BE2C (cell line): ENCODE results near the gene NAA80.

ENCODE experiments used
- DNase-seq: peaks from one replicate; pipeline ENCODE4 v3.0.0-alpha.2; 2020
- H3K27me3 ChIP-seq: fragments of 250-450 bp; sonication (Bioruptor Pico); 2 replicates; pipeline ENCODE4 v1.5.1; 2020; ENCODE audit warnings: mild to moderate bottlenecking
- H3K36me3 ChIP-seq: fragments of 250-450 bp; sonication (Bioruptor Pico); 2 replicates; pipeline ENCODE4 v1.5.1; 2020; ENCODE audit warnings: mild to moderate bottlenecking
- H3K4me1 ChIP-seq: fragments of 250-450 bp; sonication (Bioruptor Pico); 2 replicates; pipeline ENCODE4 v1.5.1; 2020
- H3K4me3 ChIP-seq: 2 replicates; pipeline ENCODE4 v1.5.1; 2011; ENCODE audit warnings: low read depth, low read length
- H3K9me3 ChIP-seq: fragments of 250-450 bp; sonication (Bioruptor Pico); 2 replicates; pipeline ENCODE4 v1.5.1; 2020
- TF ChIP-seq, protein P1 (sequence below): IDR thresholded peaks from 2 replicates; pipeline ENCODE4 v1.5.1; 2012; ENCODE audit warnings: mild to moderate bottlenecking, low read depth, low read length

The NAA80 gene

GRCh38 chr3:50325113-50325480, 25.9 kb upstream of the NAA80 start:
- DNase-seq: no peak
- H3K27me3 ChIP-seq: no peaks in the 10 kb centered on the region
- TF ChIP-seq, protein P1, sequence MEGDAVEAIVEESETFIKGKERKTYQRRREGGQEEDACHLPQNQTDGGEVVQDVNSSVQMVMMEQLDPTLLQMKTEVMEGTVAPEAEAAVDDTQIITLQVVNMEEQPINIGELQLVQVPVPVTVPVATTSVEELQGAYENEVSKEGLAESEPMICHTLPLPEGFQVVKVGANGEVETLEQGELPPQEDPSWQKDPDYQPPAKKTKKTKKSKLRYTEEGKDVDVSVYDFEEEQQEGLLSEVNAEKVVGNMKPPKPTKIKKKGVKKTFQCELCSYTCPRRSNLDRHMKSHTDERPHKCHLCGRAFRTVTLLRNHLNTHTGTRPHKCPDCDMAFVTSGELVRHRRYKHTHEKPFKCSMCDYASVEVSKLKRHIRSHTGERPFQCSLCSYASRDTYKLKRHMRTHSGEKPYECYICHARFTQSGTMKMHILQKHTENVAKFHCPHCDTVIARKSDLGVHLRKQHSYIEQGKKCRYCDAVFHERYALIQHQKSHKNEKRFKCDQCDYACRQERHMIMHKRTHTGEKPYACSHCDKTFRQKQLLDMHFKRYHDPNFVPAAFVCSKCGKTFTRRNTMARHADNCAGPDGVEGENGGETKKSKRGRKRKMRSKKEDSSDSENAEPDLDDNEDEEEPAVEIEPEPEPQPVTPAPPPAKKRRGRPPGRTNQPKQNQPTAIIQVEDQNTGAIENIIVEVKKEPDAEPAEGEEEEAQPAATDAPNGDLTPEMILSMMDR: no peak
- no peaks in the 10 kb centered on the region for H3K9me3 ChIP-seq
- peaks cover 3% of the 10 kb centered on the region for H3K4me1 ChIP-seq
- H3K36me3 ChIP-seq: peaks cover 4% of the 10 kb centered on the region
- H3K4me3 ChIP-seq: no peak overlapping the region

GRCh38 chr3:50324351-50325112, 25.3 kb upstream of the NAA80 start:
- peaks cover 3% of the 10 kb centered on the region for H3K4me1 ChIP-seq
- H3K4me3 ChIP-seq: no peak overlapping the region
- TF ChIP-seq, protein P1: peak; percentile 73
- no peaks in the 10 kb centered on the region for H3K9me3 ChIP-seq
- no peaks in the 10 kb centered on the region for H3K27me3 ChIP-seq
- H3K36me3 ChIP-seq: peaks cover 6% of the 10 kb centered on the region
- peak; percentile 81 for DNase-seq

- no peaks in the 10 kb centered on the region for H3K27me3 ChIP-seq
- DNase-seq: no peak
- TF ChIP-seq, protein P1: no peak
- peaks cover 3% of the 10 kb centered on the region for H3K4me1 ChIP-seq
- H3K9me3 ChIP-seq: no peaks in the 10 kb centered on the region
- no peak overlapping the region for H3K4me3 ChIP-seq
- H3K36me3 ChIP-seq: peaks cover 15% of the 10 kb centered on the region
These were observed 24.5 kb upstream of the NAA80 start for GRCh38 chr3:50323614-50324199.

GRCh38 chr3:50323092-50323600, 23.9 kb upstream of the NAA80 start:
- no peaks in the 10 kb centered on the region for H3K9me3 ChIP-seq
- H3K36me3 ChIP-seq: peaks cover 17% of the 10 kb centered on the region
- no peak overlapping the region for H3K4me3 ChIP-seq
- no peak for DNase-seq
- H3K4me1 ChIP-seq: peaks cover 3% of the 10 kb centered on the region
- TF ChIP-seq, protein P1: no peak
- no peaks in the 10 kb centered on the region for H3K27me3 ChIP-seq

DNA sequence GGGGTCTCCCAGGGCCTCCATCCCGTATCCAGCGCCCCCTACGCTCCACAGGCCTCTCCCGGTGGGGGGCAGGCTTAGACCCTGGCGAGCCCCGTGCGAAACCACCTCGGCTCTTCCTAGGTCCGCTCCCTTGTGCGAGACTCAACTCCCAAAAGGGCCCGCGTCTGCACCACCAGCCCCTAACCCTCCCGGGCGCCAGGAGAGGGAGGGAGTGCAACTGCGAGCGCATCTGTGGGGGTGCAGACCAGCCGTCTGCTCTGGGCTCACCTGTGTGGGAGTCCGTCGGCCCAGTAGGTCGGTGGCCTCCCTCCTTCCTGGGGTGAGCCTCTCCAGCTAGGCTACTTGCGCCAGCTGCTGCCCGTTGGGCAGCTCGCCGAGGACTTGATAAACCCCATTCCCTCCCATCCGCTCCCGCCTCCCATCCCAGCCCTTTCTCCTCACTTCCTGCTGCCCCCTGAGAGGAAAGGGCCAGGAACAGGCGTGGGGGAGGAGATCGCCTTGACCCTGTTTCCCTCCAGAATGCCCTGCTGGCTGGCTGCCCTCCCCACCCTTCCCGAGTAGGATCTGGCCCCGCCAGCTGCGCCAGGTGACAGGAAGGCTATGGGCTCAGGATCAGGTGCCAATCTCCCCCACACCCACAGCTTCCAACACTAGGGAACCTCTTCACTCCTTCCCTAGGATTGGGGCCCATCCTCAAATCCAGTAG, 23.3 kb upstream of the NAA80 start, which contains the start of gene HYAL2:
HYAL2 (minus strand) TSS at position 360 of the 706 bp plus-strand sequence. CDS start 2,256 bp downstream, outside the sequence.
- DNase-seq: no peak
- Histone ChIP-seq H3K4me3 (peak within 1 kb of the TSS; percentile 65), H3K4me1 (peaks cover 3% of the 10 kb centered on the region), H3K9me3 (no peaks in the 10 kb centered on the region), H3K27me3 (no peaks in the 10 kb centered on the region), H3K36me3 (peaks cover 17% of the 10 kb centered on the region)
- TF ChIP-seq, protein P1: no peak
